Measurements from ENCODE around the gene GPRC5C. TPM values are rescaled to one million over a fixed set of nuclear protein-coding genes. Genes with fewer than 3 reads are reported as not detected.

GPRC5C gene
- total and polyA plus RNA-seq, 2 of the 13 experiments (the other 11 are each of a cell fraction or from before 2014, with no cell fraction given), result 85.6 to 300 TPM

- TF ChIP-seq, protein P1, sequence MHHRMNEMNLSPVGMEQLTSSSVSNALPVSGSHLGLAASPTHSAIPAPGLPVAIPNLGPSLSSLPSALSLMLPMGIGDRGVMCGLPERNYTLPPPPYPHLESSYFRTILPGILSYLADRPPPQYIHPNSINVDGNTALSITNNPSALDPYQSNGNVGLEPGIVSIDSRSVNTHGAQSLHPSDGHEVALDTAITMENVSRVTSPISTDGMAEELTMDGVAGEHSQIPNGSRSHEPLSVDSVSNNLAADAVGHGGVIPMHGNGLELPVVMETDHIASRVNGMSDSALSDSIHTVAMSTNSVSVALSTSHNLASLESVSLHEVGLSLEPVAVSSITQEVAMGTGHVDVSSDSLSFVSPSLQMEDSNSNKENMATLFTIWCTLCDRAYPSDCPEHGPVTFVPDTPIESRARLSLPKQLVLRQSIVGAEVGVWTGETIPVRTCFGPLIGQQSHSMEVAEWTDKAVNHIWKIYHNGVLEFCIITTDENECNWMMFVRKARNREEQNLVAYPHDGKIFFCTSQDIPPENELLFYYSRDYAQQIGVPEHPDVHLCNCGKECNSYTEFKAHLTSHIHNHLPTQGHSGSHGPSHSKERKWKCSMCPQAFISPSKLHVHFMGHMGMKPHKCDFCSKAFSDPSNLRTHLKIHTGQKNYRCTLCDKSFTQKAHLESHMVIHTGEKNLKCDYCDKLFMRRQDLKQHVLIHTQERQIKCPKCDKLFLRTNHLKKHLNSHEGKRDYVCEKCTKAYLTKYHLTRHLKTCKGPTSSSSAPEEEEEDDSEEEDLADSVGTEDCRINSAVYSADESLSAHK (CRISPR knock-in tag; IDR thresholded peaks at IDR 0.05; ENCODE audit: borderline replicate concordance), result no peak; the same call in 1 of the 2 replicates
- TF ChIP-seq PHF5A (CRISPR knock-in tag; IDR thresholded peaks at IDR 0.05; ENCODE audit: low read depth, unreplicated experiment) (peak; percentile 80), DBP (CRISPR knock-in tag; IDR thresholded peaks at IDR 0.05; ENCODE audit: not compliant biosample characterization) (no peak), ZNF34 (CRISPR knock-in tag; IDR thresholded peaks at IDR 0.05; ENCODE audit: borderline replicate concordance) (0 out of 2 replicates have a peak, but pooled peaks have one; percentile 73), XBP1 (CRISPR knock-in tag; IDR thresholded peaks at IDR 0.05) (0 out of 2 replicates have a peak, but pooled peaks have one; percentile 29), HOXA7 (CRISPR knock-in tag; IDR thresholded peaks at IDR 0.05) (no peak), ZNF33B (CRISPR knock-in tag; IDR thresholded peaks at IDR 0.05) (no peak; the same call in 1 of the 2 replicates), RCOR2 (CRISPR knock-in tag; IDR thresholded peaks at IDR 0.05) (no peak), MTA1 (CRISPR knock-in tag; IDR thresholded peaks at IDR 0.05; ENCODE audit: borderline replicate concordance) (0 out of 2 replicates have a peak, but pooled peaks have one; percentile 67), ZNF800 (CRISPR knock-in tag; IDR thresholded peaks at IDR 0.05) (peak; percentile 80), ZFYVE20 (CRISPR knock-in tag; IDR thresholded peaks at IDR 0.05; ENCODE audit: borderline replicate concordance, low read depth) (no peak), PLRG1 (conservative IDR thresholded peaks at IDR 0.05) (no peak), ZNF333 (CRISPR knock-in tag; IDR thresholded peaks at IDR 0.05; ENCODE audit: borderline replicate concordance) (peak; percentile 44; the same call in 1 of the 2 replicates), KDM4B (CRISPR knock-in tag; IDR thresholded peaks at IDR 0.05) (peak; percentile 77; the same call in 1 of the 2 replicates), ISX (CRISPR knock-in tag; conservative IDR thresholded peaks at IDR 0.05) (no peak)
- TF ChIP-seq, protein P2, sequence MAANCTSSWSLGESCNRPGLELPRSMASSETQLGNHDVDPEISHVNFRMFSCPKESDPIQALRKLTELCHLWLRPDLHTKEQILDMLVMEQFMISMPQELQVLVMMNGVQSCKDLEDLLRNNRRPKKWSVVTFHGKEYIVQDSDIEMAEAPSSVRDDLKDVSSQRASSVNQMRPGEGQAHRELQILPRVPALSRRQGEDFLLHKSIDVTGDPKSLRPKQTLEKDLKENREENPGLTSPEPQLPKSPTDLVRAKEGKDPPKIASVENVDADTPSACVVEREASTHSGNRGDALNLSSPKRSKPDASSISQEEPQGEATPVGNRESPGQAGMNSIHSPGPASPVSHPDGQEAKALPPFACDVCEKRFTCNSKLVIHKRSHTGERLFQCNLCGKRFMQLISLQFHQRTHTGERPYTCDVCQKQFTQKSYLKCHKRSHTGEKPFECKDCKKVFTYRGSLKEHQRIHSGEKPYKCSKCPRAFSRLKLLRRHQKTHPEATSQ (CRISPR knock-in tag; IDR thresholded peaks at IDR 0.05; ENCODE audit: borderline replicate concordance), result peak; percentile 16; the same call in 1 of the 2 replicates
- TF ChIP-seq, protein P3, sequence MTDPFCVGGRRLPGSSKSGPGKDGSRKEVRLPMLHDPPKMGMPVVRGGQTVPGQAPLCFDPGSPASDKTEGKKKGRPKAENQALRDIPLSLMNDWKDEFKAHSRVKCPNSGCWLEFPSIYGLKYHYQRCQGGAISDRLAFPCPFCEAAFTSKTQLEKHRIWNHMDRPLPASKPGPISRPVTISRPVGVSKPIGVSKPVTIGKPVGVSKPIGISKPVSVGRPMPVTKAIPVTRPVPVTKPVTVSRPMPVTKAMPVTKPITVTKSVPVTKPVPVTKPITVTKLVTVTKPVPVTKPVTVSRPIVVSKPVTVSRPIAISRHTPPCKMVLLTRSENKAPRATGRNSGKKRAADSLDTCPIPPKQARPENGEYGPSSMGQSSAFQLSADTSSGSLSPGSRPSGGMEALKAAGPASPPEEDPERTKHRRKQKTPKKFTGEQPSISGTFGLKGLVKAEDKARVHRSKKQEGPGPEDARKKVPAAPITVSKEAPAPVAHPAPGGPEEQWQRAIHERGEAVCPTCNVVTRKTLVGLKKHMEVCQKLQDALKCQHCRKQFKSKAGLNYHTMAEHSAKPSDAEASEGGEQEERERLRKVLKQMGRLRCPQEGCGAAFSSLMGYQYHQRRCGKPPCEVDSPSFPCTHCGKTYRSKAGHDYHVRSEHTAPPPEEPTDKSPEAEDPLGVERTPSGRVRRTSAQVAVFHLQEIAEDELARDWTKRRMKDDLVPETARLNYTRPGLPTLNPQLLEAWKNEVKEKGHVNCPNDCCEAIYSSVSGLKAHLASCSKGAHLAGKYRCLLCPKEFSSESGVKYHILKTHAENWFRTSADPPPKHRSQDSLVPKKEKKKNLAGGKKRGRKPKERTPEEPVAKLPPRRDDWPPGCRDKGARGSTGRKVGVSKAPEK (CRISPR knock-in tag; IDR thresholded peaks at IDR 0.05; ENCODE audit: borderline replicate concordance), result 0 out of 2 replicates have a peak, but pooled peaks have one; percentile 8
Observed at GRCh38 chr17:74427048-74427762, 4.7 kb upstream of the GPRC5C start (continued).

Data from HepG2 (cell line).